ENCODE measurements around the gene LRCH4. TPM values are rescaled to one million over a fixed set of nuclear protein-coding genes. Genes with fewer than 3 reads are reported as not detected.
"Not testable (repeated sequence)": the region's sequence is repeated elsewhere in the genome, so short reads cannot be mapped to it uniquely, and the experiment has no call there.

LRCH4 gene
- polyA plus RNA-seq, 1 experiment: 11.3 TPM

DNA sequence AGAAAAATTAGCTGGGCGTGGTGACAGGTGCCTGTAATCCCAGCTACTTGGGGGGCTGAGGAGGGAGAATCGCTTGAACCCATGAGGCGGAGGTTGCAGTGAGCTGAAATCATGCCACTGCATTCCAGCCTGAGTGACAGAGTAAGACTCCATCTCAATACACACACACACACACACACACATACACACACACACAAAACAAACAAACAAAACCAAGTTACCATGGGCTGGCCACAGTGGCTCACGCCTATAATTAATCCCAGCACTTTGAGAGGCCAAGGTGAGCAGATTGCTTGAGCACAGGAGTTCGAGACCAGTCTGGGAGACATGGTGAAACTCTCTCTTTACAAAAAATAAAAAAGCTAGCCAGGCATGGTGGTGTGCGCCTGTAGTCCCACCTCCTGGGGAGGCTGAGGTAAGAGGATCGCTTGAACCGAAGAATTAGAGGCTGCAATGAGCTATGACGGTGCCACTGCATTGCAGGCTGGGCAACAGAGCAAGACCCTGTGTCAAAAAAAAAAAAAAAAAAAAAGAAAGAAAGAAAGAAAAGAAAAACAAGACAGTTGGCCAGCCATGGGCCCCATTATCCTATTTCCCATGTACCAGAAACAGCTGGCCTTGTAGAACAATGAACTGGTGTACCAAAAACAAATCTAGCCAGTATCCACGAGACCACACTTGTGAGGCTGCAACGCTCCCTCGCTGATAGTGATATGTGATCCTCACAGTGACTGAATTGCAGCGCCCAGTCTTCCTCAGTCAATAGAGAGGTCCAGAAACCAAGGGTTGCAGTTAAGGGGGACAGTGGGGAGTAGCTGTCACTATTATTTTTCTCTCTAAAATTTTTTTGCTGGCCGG is 53.5 kb downstream of the LRCH4 start:
- POLR2A ChIA-PET: no interaction called here
- peaks cover 14% of the 10 kb centered on the region for H3K27me3 ChIP-seq (ENCODE audit: control insufficient read depth, insufficient read depth, low read length)
- CTCF ChIA-PET: interaction anchor here (1.5 kb wide), 1 partner anchor 28 kb away, joined by 5 read pairs; no protein-coding TSS in a partner anchor
- H3K9me3 ChIP-seq (ENCODE audit: control insufficient read depth, insufficient read depth, low read length): no peaks in the 10 kb centered on the region
- no peak overlapping the region for H3K27ac ChIP-seq (ENCODE audit: low read depth, low read length)
- no peak overlapping the region for H3K4me3 ChIP-seq (ENCODE audit: low read depth, low read length)
- DNase-seq (ENCODE audit: low read depth, low spot score): no peak
- TF ChIP-seq, protein P1, sequence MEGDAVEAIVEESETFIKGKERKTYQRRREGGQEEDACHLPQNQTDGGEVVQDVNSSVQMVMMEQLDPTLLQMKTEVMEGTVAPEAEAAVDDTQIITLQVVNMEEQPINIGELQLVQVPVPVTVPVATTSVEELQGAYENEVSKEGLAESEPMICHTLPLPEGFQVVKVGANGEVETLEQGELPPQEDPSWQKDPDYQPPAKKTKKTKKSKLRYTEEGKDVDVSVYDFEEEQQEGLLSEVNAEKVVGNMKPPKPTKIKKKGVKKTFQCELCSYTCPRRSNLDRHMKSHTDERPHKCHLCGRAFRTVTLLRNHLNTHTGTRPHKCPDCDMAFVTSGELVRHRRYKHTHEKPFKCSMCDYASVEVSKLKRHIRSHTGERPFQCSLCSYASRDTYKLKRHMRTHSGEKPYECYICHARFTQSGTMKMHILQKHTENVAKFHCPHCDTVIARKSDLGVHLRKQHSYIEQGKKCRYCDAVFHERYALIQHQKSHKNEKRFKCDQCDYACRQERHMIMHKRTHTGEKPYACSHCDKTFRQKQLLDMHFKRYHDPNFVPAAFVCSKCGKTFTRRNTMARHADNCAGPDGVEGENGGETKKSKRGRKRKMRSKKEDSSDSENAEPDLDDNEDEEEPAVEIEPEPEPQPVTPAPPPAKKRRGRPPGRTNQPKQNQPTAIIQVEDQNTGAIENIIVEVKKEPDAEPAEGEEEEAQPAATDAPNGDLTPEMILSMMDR (IDR thresholded peaks at IDR 0.05; ENCODE audit: low read depth, low read length): no peak

GRCh38 chr7:100528108-100528866 is 57.6 kb downstream of the LRCH4 start:
- not testable (repeated sequence) for H3K27ac ChIP-seq (ENCODE audit: low read depth, low read length); H3K4me3 ChIP-seq (ENCODE audit: low read depth, low read length); DNase-seq (ENCODE audit: low read depth, low spot score); H3K27me3 ChIP-seq (ENCODE audit: control insufficient read depth, insufficient read depth, low read length); H3K9me3 ChIP-seq (ENCODE audit: control insufficient read depth, insufficient read depth, low read length)
- ChIA-PET POLR2A (interaction anchor here (0.7 kb wide), 1 partner anchor 17 kb away, joined by 7 read pairs; no protein-coding TSS in a partner anchor), CTCF (interaction anchor here (0.6 kb wide), 1 partner anchor 12 kb away, joined by 8 read pairs; no protein-coding TSS in a partner anchor)

Small RNA genes lying within 50 kb of the gene (small RNA-seq; reads per million reads assigned to genes)
- gene RN7SL416P (ENCODE audit: insufficient read length, low read depth): not detected
- gene SAP25 (ENCODE audit: insufficient read length, low read depth): not detected

Other genes with a start within 250 kb of the LRCH4 start
- 6.6 and 7.0 TPM in 2 replicates for gene PILRB, start 228.0 kb downstream of the LRCH4 start, polyA plus RNA-seq (2011; rRNA removed)
- 0.30 and 0.37 TPM in 2 replicates for gene PILRA, start 212.6 kb downstream of the LRCH4 start, polyA plus RNA-seq (2011; rRNA removed)
- 0.89 and 1.5 TPM in 2 replicates for gene ZCWPW1, start 157.4 kb downstream of the LRCH4 start, polyA plus RNA-seq (2011; rRNA removed)
- 9.1 and 10.1 TPM in 2 replicates for gene MEPCE, start 156.3 kb downstream of the LRCH4 start, polyA plus RNA-seq (2011; rRNA removed)
- 7.5 and 11.8 TPM in 2 replicates for gene PPP1R35, start 149.6 kb downstream of the LRCH4 start, polyA plus RNA-seq (2011; rRNA removed)
- 0.76 and 1.3 TPM in 2 replicates for gene SPACDR, start 121.9 kb downstream of the LRCH4 start, polyA plus RNA-seq (2011; rRNA removed)
- gene TSC22D4, start 106.9 kb downstream of the LRCH4 start, polyA plus RNA-seq (2011; rRNA removed): 10.2 and 11.3 TPM in 2 replicates
- 0.35 and 0.38 TPM in 2 replicates for gene NYAP1, start 102.2 kb downstream of the LRCH4 start, polyA plus RNA-seq (2011; rRNA removed)
- gene AGFG2, start 46.9 kb downstream of the LRCH4 start, polyA plus RNA-seq (2011; rRNA removed): 5.7 and 6.4 TPM in 2 replicates
- not detected in 2 replicates for gene SAP25, start 12.2 kb downstream of the LRCH4 start, polyA plus RNA-seq (2011; rRNA removed)
- 0.29 and 0.33 TPM in 2 replicates for gene FBXO24, start 199 bp upstream of the LRCH4 start, polyA plus RNA-seq (2011; rRNA removed)
- gene PCOLCE, start 16.2 kb upstream of the LRCH4 start, polyA plus RNA-seq (2011; rRNA removed): 164 and 227 TPM in 2 replicates
- gene MOSPD3, start 26.4 kb upstream of the LRCH4 start, polyA plus RNA-seq (2011; rRNA removed): 9.1 and 10.0 TPM in 2 replicates
- 0.05 and 0.06 TPM in 2 replicates for gene TFR2, start 55.4 kb upstream of the LRCH4 start, polyA plus RNA-seq (2011; rRNA removed)
- not detected in 2 replicates for gene ACTL6B, start 70.3 kb upstream of the LRCH4 start, polyA plus RNA-seq (2011; rRNA removed)
- 68.4 and 114 TPM in 2 replicates for gene GNB2, start 87.6 kb upstream of the LRCH4 start, polyA plus RNA-seq (2011; rRNA removed)
- gene GIGYF1, start 108.1 kb upstream of the LRCH4 start, polyA plus RNA-seq (2011; rRNA removed): 4.4 and 5.2 TPM in 2 replicates
- gene POP7, start 120.0 kb upstream of the LRCH4 start, polyA plus RNA-seq (2011; rRNA removed): 17.7 and 20.0 TPM in 2 replicates
- gene EPO, start 134.3 kb upstream of the LRCH4 start, polyA plus RNA-seq (2011; rRNA removed): not detected in 2 replicates
- gene ZAN, start 147.5 kb upstream of the LRCH4 start, polyA plus RNA-seq (2011; rRNA removed): not detected in 2 replicates
- gene EPHB4, start 241.4 kb upstream of the LRCH4 start, polyA plus RNA-seq (2011; rRNA removed): 43.8 and 46.5 TPM in 2 replicates